CD4-positive, alpha-beta T cell treated with Interleukin-10 for 1 hour (primary cell): Measurements from ENCODE around the gene WDSUB1.

Experiments
- DNase-seq: peaks from one replicate; pipeline ENCODE4 v3.0.0-alpha.2; 2020

Gene WDSUB1

GRCh38 chr2:159192371-159192918, 94.1 kb downstream of the WDSUB1 start:
- DNase-seq: no peak

GRCh38 chr2:159188449-159188848, 98.1 kb downstream of the WDSUB1 start:
- no peak for DNase-seq

GRCh38 chr2:159187106-159187505, 99.4 kb downstream of the WDSUB1 start:
- DNase-seq: no peak

GRCh38 chr2:159186462-159186861, 100.0 kb downstream of the WDSUB1 start:
- DNase-seq: no peak
